ENCODE data around the gene F2RL2.

Gene F2RL2

GRCh38 chr5:76583163-76584047 lies 39.8 kb downstream of the F2RL2 start:
- no peak for DNase-seq

- no peak for DNase-seq
These were observed 40.7 kb downstream of the F2RL2 start for GRCh38 chr5:76582230-76583162.

- DNase-seq = no peak
These were observed 42.2 kb downstream of the F2RL2 start for GRCh38 chr5:76580981-76581380.

GRCh38 chr5:76579166-76579937 lies 43.9 kb downstream of the F2RL2 start:
- no peak for DNase-seq

GRCh38 chr5:76576996-76577395 lies 46.2 kb downstream of the F2RL2 start:
- DNase-seq = no peak

GRCh38 chr5:76576450-76576849 lies 46.8 kb downstream of the F2RL2 start:
- no peak for DNase-seq

DNA sequence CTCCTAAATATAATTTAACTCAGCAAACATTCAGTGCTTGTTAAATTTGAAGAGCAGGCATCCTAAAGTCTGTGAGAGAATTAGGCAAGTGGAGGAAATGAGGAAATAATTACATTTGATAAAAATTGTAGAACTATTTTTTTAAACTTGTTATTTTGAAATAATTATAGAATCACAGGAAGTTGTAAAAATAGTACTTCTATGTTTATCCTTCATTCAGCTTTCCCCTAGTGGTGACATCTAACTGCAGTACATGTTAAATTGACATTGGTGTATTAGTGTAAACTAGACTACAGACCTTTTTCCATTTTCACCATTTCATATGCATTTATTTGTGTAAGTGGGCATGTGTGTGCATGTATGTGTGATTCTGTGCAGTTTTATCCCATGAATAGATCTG lies 51.6 kb downstream of the F2RL2 start:
- DNase-seq = no peak

DNA sequence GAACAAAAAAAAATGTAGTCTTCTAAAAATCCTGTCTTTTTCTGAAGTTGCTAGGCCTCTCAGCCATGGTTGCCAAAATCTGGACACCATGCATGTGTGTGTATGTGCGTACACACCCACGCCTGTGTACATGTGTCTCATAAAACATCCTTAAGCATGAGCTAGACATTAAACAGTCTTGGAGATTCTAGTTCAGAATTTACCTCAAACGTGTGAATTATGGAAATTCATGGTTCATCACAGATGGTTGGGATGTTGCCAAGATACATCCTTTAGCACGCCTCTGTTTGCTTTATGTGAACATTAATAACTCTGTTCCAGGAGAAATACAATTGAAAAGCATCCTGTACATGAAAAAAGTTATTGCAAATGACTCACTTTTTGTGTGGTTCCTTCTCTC lies 53.0 kb downstream of the F2RL2 start:
- DNase-seq = no peak
